SW 1271 (cell line): ENCODE measurements around the gene KLRF1.
"Not testable (repeated sequence)": the region's sequence is repeated elsewhere in the genome, so short reads cannot be mapped to it uniquely, and the experiment has no call there.

ENCODE experiments used
- DNase-seq, 2 experiments: peaks; one replicate each; lab custom pipeline; 2025; lab: John Stamatoyannopoulos, UW

The KLRF1 gene

DNA sequence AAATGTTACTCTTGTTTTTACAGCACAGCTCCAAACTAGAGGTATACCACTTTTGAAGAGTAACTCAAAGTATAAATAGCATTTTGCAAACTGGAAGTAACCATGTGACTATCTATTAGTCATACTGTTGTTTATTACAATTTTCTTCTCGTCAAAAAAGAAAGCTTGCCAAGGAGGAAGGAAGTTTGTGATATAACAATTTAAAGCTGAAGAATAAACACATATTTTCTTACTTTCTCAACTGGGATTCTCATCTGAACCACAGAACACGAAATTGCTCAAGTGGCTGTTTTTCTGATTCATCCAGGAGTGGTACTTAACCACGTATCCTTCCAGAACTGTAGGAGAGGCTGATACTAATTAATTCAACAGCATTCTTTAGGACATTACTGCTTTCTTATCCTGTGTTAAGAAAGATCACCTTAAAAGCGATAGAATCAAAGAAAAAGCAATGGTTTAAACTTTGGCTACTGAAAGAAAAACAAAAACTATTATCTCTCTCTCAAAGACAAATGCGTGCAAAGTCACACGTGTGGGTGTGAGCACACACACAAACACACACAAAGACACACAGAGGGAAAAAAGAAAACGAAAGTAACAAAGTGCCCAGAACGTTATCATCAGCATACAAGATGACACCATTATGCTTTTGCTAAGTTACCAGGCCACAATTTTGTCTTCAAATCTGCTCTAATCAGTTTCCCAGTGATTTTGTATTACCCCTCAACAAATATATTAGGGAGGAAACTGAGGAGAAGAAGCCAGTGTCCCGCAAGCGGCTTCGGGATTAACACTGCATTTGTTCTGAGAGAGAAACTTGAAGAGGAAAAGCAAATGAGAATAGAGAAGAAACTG, 42.3 kb downstream of the KLRF1 start, which contains the start of gene CLEC2B:
TSS of gene CLEC2B (minus strand) at position 48 of the 855 bp plus-strand sequence.
- peak in 1 of 2 experiments; percentile 54 for DNase-seq

- DNase-seq: no peak
Measured at GRCh38 chr12:9870286-9870866, 43.1 kb downstream of the KLRF1 start.

DNA sequence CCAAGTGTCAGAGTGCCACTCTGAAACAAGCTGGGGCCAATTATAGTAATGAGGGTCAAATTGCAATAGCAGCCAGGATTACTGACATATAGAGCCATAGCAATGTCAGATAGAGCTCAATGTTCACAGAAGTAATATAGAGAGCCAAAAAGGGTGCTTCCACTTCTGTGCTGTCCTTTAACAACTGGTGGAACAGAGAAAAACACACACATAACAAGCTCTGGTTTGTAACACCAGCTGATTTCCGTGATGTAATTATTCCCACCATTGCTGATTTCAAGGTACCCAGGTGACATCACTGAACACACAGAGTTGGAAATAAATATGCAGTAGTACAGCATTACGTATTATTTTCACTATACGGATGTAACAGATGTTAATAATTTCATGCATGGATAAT, 44.9 kb downstream of the KLRF1 start:
- DNase-seq: no peak

DNA sequence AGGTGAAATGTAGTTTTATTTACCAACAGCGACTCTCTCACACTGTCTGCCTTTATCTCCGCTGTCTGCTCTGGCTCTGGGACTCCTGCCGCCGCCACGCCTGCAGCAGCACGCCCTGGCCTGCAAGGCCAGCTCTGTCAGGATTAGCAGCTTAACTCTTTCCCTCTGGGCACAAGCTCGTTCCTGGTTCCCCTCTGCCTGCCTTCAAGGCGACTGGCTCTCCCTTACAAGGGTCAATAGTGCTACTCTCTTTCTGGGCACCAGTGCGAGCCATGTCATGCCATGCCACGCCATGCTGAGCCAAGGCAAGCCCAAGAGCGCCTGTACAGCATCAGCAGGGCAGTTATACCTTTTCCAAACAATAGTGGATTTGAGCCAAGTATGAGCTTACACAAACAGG, 45.5 kb downstream of the KLRF1 start:
- DNase-seq: no peak

GRCh38 chr12:9876120-9876519, 48.8 kb downstream of the KLRF1 start:
- DNase-seq: not testable (repeated sequence)

DNA sequence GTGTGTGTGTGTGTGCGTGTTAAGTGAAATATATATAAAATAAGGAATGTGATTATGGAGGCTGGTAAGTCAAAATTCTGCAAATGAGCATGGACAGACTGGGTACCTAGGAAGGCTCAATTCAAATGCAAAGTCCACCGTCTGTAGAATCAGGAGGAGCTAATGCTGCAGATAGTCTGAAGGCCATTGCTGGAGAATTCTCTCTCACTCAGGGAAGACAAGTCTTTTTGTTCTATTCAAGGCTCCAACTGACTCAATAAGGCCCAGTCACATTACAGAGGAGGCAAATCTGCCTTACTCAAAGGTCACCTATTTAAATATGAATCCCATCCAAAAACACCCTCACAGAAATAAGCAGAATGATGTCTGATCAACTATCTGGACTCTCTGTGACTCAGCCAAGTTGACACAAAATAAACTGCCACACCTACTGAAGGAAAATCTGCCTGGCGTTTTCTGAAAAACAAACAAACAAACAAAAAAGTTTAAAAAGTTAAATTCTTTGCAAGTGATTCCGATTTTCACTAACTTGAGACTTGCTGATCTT, 53.3 kb downstream of the KLRF1 start:
- DNase-seq: no peak

- DNase-seq: no peak
Measured at GRCh38 chr12:9881246-9881645, 54.0 kb downstream of the KLRF1 start, which contains the start of gene KLRF2. TSS of gene KLRF2 (plus strand) at chr12:9881489. CDS start at chr12:9881596, 107 bp downstream.

DNA sequence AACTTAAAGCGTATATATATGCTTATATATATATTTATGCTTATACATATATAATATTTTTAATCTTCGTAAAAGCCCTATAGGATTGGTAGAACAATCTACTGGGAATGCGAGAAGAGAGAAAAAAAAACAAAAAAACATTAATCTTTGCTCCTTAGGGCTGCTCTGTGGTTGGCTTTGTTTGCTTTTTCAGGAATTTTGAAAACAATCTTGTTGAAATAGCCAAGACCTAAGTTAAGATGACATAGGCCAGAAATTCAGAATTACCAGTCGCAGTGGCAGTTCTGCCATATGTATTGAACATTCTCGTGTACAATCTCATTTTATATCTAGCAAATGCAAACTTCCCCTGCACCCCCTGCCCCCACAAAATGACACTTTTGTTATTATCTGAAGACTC, 54.7 kb downstream of the KLRF1 start:
- no peak for DNase-seq

DNA sequence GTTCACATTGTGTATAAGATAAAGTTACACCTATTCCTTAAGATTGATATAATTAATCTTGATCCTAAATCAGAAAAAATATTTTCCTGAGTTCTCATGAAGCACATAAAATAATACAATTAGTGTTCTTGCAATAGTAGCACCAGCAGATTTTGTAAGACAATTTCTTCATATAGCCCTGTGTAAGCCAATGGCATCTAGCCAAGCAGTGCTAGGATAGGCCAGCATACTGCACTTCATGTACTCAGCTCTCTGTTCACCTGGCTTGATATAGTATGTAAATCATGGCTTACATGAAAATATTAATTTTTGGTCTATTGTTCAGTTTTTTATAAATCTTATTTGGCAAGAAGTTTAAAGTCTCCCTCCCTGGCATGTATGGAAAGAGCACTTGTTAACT, 55.9 kb downstream of the KLRF1 start:
- DNase-seq: no peak

DNA sequence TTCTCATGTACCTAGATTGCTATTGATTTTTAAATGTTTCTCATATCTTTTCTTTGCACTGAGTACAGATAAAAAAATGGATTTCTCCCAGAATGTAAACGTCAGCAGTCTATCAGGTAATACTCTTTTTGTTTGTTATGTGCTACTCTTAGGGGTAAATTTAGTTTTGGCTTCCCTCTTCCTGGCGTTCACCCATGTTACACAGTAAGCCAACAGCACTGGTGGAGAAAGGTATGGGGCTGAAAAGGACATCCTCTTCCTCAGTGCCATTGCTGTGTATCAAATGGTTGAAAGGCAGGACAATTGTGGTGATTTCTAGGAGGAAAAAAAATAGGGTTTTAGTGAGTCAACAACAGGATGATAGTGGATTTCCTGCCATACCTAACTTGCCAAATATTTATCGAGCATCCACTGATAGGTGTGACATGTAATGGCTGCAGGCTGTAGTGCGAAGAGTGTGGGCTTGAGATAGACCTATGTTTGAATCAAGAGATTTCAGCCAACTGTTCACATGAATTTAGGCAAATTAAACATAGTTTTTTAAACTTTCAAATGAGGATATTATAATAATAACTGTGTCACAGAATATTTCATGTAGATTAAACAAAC, 61.5 kb downstream of the KLRF1 start:
- DNase-seq: no peak
